GM19099 (cell line): ENCODE results near the gene HPN.

Experiments used
- POLR2A ChIP-seq: IDR thresholded peaks from 3 replicates; pipeline ENCODE4 v1.6.1; 2011; ENCODE audit warnings: low read depth; ENCODE audit not compliant: insufficient read length; ENCODE audit errors: extremely low read depth

Gene HPN

DNA sequence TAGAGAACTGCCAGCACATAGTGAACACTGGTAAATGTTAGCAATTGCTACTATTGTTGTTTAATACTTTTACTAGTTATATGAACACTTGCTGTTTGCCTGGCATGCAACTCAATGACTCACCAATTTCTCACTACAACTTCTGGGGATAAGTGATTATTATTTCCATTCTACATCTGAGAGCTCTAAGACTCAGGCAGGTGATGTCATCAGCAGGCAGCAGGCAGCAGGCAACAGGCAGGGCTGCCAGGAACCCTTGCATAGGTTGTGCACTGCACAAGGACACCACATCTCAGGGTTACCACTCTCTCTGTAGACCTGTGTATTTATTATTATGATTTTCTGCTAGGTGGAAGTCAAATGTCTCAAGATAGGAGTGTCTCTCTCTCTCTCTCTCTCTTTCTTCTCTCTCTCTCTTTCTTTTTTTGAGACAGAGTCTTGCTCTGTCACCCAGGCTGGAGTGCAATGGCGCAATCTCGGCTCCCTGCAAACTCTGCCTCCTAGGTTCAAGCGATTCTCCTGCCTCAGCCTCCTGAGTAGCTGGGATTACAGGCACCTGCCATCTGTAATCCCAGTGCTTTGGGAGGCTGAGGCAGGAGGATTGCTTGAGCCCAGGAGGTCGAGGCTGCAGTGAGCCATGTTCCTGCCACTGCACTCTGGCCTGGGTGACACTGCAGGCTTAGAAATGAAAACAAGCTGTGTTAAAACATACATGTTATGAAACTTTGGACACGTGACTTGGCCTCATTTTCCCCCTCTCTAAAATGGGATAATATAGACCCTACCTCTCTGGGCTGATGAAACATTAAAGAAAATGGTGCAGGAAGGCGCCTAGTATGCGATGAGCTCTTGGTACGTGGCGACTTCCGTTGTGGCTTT lies 22.7 kb downstream of the HPN start:
- no peak for TF ChIP-seq POLR2A

DNA sequence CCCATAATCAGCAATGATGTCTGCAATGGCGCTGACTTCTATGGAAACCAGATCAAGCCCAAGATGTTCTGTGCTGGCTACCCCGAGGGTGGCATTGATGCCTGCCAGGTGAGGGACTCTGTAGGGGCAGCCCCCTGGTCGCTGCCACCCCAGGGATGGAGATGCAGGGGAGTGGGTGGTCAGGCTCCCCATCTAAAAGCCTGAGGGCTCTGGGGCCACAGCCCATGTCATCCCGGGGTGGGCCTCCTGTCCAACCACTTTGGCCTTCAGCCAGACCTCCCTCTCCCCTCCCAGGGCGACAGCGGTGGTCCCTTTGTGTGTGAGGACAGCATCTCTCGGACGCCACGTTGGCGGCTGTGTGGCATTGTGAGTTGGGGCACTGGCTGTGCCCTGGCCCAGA lies 24.1 kb downstream of the HPN start:
- TF ChIP-seq POLR2A = no peak

DNA sequence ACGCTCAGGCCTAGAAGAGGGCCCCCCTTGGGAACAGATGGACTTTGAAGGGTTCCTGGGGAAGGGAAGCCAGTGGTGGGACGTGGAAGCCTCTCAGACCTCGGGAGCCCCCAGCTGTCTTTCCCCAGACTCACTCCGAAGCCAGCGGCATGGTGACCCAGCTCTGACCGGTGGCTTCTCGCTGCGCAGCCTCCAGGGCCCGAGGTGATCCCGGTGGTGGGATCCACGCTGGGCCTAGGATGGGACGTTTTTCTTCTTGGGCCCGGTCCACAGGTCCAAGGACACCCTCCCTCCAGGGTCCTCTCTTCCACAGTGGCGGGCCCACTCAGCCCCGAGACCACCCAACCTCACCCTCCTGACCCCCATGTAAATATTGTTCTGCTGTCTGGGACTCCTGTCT lies 24.6 kb downstream of the HPN start:
- TF ChIP-seq POLR2A = no peak

DNA sequence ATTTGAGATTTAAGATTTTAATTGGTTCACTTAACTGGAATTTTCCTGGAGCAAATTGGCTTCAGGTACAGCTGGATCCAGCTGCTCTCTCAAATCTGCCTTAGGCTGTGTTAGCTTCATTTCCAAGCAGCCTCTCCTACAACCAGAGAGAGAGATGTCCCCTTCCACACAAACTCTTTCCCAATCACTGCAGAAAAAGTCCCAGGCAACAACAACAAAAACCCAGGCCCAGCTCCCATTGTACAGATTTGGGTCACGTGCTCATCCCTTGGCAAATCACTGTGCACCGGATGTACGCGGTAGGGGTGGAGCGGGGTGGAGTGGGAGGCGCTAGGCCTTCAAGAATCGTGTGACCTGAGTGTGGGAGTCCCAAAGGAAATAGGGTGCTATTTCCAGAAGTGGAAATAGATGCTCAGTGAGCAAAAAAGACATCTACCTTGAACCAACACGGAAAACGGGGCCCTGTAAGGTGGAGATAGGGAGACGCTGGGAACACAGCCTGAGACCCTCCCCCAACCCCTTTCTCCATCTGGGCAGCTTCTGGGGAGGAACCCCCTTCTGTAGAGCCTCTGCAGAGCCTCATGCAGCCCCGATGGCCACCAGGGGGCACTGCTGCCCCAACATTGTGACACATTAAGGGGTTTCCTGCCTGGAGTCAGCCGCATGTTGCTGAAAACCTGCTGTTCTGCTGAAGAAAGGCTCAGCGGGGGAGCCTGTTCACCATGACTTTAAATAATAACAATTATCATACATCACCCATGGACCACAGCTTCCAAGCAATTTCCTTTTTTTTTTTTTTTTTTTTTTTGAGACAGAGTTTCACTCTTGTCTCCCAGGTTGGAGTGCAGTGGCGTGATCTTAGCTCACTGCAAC lies 25.4 kb downstream of the HPN start:
- TF ChIP-seq POLR2A = no peak

DNA sequence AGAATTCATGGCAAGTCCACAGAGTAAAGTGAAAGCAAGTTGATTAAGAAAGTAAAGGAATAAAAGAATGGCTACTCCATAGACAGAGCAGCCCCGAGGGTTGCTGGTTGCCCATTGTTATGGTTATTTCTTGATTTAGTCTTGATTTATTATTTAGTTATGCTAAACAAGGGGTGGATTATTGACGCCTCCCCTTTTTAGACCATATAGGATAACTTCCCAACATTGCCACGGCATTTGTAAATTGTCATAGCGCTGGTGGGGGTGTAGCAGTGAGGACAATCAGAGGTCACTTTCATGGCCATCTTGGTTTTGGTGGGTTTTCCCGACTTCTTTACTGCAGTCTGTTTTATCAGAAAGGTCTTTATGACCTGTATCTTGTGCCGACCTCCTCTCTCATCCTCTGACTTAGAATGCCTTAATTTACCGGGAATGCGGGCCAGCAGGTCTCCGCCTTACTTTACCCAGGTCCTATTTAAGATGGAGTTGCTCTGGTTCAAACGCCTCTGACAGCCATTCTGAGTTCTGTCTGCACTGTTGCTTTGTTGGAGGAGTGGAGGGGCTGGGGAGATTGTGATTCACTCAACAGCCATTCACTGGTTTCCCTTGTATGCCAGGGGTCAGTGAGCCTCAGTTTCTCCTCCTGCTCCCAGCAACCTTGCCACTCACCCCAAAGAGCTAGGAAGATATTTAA lies 27.6 kb downstream of the HPN start:
- no peak for TF ChIP-seq POLR2A

DNA sequence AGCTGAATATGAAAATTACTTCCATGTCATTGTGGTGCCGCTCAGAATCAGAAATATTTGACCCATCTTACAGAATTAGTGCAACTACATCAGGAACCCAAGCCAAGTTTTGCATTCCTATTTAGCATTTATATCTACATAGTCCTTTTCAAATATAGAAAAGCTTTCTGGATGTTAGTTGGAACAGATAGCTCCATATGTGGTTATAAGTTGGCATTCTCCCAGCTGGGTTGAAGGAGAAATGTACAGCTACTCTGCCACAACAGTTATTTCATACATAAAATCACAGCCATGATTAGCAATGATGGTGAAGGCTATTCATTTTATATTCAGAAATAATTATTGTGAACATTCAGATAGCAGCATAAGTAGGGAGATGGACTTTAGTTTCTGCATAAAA lies 28.2 kb downstream of the HPN start:
- TF ChIP-seq POLR2A = no peak

DNA sequence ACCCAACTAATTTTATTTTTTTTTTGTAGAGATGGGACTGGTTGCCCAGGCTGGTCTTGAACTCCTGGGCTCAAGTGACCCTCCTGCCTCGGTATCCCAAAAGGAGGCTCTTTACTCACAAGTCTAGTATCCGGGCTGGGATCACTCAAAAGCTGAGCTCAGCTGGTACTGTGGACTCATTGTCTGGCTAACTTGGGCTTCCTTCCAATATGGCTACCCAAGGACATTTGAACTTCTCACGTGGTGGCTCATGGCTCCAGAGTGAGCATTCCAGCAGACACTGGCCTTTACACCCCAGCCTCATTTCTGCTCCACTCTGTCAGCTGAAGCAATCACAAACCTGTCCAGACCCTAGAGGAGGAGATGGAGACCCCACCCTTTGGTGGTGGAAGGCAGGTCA lies 28.9 kb downstream of the HPN start:
- no peak for TF ChIP-seq POLR2A

DNA sequence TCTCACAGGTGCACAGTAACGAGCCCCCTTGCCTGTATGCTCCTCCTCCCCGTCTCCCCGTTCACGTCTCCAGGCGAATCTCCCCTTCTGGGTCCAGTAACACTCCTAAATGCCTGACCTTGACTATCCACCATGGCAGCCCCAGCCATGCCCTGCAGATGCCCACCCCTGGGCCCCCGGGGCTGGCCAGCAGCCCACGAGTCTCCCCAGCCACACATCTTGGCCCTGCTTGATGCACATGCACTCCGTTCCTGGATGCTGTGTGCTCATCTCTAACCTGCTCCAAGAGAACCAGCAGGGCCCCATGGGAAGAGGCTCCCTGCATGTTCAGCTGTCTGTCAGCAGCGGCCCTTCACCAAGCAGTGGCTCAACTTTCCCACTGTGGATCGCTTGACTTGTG lies 32.0 kb downstream of the HPN start:
- no peak for TF ChIP-seq POLR2A

DNA sequence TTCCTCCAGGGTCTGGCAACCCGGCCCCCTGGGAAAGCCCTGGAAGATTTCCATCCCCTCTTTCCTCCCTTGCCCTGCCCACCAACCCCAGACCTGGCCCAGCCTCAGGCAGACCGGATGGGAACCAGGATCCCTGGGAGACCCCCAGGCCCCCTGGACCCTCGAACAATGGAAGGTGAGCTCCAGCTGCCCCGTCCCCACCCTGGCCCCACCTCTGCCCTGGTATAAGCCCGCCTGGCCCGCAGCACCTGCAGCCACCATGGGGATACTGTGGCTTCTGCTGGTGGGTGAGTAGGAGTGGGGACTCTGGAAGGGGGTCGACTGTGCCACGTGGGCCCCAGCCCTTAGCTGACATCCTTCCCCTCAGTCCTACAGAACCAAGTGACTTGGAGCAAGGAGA lies 32.4 kb downstream of the HPN start:
- no peak for TF ChIP-seq POLR2A

DNA sequence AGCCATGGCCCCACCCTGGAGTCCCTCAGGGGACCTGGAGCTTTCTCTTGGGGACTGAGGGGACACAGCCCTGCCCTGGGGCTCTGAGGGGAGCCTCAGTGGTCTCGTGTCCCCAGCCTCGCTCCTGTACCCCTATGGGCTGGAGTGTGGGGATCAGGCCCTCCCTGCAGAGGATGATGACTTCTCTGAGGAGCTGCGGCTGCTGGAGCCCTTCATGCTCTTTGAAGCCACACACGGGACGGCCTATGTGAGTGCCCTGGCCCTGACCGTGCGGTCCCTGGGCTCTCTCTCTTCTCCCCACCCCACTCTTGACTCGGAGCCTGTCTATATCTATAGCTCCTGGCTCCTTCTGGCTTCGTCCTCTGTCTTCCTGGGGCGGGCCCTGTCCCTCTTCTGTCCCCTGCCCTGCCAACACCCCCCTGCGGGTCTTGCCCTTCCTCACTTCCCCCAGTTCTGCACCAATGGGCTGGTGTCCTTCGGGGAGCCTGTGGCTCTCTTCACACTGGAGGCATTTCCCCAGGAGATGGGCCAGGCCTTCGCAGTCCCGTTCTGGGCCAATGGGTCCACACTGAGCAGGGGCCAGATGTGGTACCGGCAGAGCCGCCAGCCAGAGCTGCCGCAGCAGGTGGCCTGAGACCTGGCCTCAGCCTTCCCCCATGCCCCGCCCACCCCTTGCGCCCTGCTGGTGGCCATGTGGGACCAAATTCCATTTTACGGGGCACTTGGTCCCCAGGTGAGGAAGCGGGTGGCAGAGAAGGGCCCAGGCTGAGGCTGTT lies 33.1 kb downstream of the HPN start:
- TF ChIP-seq POLR2A = no peak

DNA sequence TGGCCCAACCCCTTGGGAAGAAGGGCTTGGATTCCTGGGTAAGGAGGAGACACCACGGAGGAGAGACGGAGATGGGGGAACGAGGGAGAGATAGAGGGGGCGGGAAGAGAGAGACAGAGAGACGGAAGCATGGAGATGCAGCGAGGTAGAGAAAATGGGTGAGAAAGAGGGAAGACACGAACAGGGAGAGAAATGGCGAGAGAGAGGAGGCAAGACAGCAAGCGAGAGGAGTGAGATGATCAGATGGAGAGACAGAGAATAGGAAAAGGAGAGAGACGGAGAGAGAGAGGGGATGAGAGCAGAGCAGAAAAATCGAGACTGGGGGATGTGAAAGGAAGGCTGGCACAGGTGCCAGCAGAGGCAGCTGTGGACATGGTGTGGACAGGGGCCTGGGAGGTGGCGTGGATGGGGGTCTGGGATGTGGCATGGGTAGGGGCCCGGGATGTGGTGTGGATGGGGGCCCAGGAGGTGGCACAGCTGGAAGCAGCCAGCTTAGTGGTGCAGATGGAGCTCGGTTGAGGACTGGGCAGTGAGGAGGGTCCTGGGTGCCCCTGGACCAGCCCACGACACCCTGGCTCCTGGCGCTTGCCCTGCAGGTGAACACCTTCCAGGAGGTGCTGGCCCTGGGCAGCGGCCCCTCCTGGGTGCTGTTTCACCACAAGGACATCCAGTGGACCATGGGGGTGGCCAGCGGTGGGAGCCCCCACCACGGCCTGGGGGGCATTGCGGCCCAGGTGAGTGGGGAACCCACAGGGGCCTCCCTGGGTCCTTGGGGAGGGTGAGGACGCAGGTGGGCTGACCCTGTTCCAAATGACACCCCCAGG lies 33.9 kb downstream of the HPN start:
- no peak for TF ChIP-seq POLR2A

DNA sequence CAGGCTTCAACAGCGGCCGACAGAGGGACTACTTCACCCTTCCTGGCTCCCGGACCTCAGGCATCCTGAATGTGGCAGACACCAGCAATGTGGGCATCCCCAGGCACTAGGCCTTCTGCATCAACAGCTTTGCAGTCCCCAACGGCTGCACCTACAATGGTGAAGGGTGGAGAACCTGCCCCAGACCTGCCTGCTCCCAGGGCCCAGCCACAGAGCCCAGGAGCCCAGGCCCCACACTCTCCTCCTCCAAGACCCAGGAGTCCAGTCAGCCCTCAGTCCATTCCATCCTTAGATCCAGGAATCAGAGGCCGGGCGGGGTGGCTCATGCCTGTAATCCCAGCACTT lies 34.5 kb downstream of the HPN start:
- TF ChIP-seq POLR2A = no peak

DNA sequence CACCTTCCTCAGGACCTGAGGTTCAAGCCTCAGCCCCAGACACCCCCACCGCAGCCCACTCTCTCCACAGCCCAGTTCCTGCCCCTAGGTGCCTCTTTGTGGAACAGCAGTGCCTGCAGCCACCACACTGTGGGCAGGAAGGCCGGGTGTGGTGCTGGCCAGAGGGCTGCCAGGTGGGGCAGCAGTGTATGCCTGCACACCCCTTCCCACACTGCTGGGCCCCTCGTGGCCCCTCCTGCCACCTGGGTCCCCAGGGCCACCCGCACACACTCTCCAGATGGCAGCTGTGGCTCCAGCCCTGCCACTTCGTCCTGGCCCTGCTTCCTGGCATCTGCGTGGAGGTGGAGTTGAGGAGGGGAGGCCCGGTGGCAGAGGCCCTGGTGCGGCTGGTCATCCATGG lies 35.1 kb downstream of the HPN start:
- TF ChIP-seq POLR2A = no peak
